K562 (cell line): ENCODE results near the gene PTAFR. TPM values are rescaled to one million over a fixed set of nuclear protein-coding genes. Genes with fewer than 3 reads are reported as not detected.
A peak's percentile ranks its signal among the peaks of the same experiment; 100 is the strongest.

Experiments used
- CCAR2 ChIP-seq: fragments of 200-400 bp; formaldehyde crosslinking; IDR thresholded peaks from 2 replicates; pipeline ENCODE4 v1.6.1; 2017; ENCODE audit warnings: mild to moderate bottlenecking, low read depth, low read length
- CXXC5 ChIP-seq: fragments of 250-450 bp; sonication (Bioruptor Pico); IDR thresholded peaks from 2 replicates; pipeline ENCODE4 v1.8.0; 2022; ENCODE audit warnings: inconsistent platforms, mild to moderate bottlenecking, moderate library complexity
- ELF4 ChIP-seq: fragments of 450-650 bp; formaldehyde crosslinking; IDR thresholded peaks from 2 replicates; pipeline ENCODE4 v1.4.0; 2022; ENCODE audit warnings: missing genetic modification characterization
- FOXK2 ChIP-seq, 2 experiments: fragments of 450-650 bp; IDR thresholded peaks in 1 of 2; conservative IDR thresholded peaks in 1 of 2; 2 replicates each; pipeline ENCODE4 v1.6.1; 2016; ENCODE audit warnings: low read depth in 2 of 2, mild to moderate bottlenecking in 1 of 2
- GATA2 ChIP-seq: sonication (generic); formaldehyde crosslinking; IDR thresholded peaks from 2 replicates; pipeline ENCODE4 v1.4.0; 2020; ENCODE audit warnings: mild to moderate bottlenecking, missing genetic modification reagents
- KDM1A ChIP-seq, 2 experiments: fragments of 450-650 bp; IDR thresholded peaks; 2 replicates each; pipeline ENCODE4 v1.6.1; 2016; ENCODE audit warnings: mild to moderate bottlenecking in 2 of 2
- MTA1 ChIP-seq: fragments of 450-650 bp; IDR thresholded peaks from 2 replicates; pipeline ENCODE4 v1.6.1; 2017; ENCODE audit warnings: borderline replicate concordance
- NCOR1 ChIP-seq: fragments of 450-650 bp; IDR thresholded peaks from 2 replicates; pipeline ENCODE4 v1.6.1; 2016; ENCODE audit warnings: mild to moderate bottlenecking, moderate library complexity
- NUFIP1 ChIP-seq: fragments of 450-650 bp; IDR thresholded peaks from 2 replicates; pipeline ENCODE4 v1.6.1; 2018; ENCODE audit not compliant: partially characterized antibody
- POLR2AphosphoS5 ChIP-seq: IDR thresholded peaks from 2 replicates; pipeline ENCODE4 v1.6.1; 2011; ENCODE audit warnings: mild to moderate bottlenecking, low read depth, low read length, moderate library complexity; ENCODE audit not compliant: control insufficient read depth, insufficient read depth
- SOX6 ChIP-seq: fragments of 450-650 bp; IDR thresholded peaks from 2 replicates; pipeline ENCODE4 v1.6.1; 2014; ENCODE audit warnings: mild to moderate bottlenecking
- SRSF7 ChIP-seq: fragments of 200-400 bp; formaldehyde crosslinking; optimal IDR thresholded peaks from 2 replicates; pipeline ENCODE3; 2017; ENCODE audit warnings: mild to moderate bottlenecking, low read depth, low read length
- SRSF9 ChIP-seq: fragments of 200-400 bp; formaldehyde crosslinking; IDR thresholded peaks from 2 replicates; pipeline ENCODE4 v1.6.1; 2017; ENCODE audit warnings: low read depth, low read length, borderline replicate concordance
- ZBTB33 ChIP-seq: sonication (generic); formaldehyde crosslinking; IDR thresholded peaks from 2 replicates; pipeline ENCODE4 v1.8.1; 2023; ENCODE audit warnings: mild to moderate bottlenecking, missing genetic modification reagents
- ZFP36 ChIP-seq: fragments of 150-350 bp; IDR thresholded peaks from 2 replicates; pipeline ENCODE4 v1.6.1; 2018; ENCODE audit warnings: low read length, low read depth; ENCODE audit not compliant: partially characterized antibody
- ZNF134 ChIP-seq: fragments of 250-450 bp; sonication (Bioruptor Pico); conservative IDR thresholded peaks from 2 replicates; pipeline ENCODE4 v1.4.0; 2020
- ZNF24 ChIP-seq: fragments of 450-650 bp; IDR thresholded peaks from 2 replicates; pipeline ENCODE4 v1.6.1; 2016
- ZNF589 ChIP-seq: fragments of 200-800 bp; sonication (Bioruptor generic); IDR thresholded peaks from 2 replicates; pipeline ENCODE4 v1.6.1; 2016; ENCODE audit warnings: low read depth, missing genetic modification characterization, missing compliant biosample characterization
- polyA plus RNA-seq, 8 experiments: library from polyadenylated mRNA; depleted of rRNA in 4 of 8; stranded (reverse) in 5 of 8; unstranded in 3 of 8; fragments of >200 nt; fragmentation: Nextera tagmentation in 2 of 8; fragmentation: Illumina TruSeq in 1 of 8; extraction: Ambion mirVana in 2 of 8; extraction: Trizol in 1 of 8; gene quantifications; 2 replicates each; pipeline versions ENCODE4 v1.2.1 to v1.2.3, GENCODE V29; 2011 to 2014; ENCODE audit warnings: inconsistent platforms in 1 of 8, missing spikeins in 1 of 8
- total RNA-seq, 7 experiments: library from RNA; depleted of rRNA in 6 of 7; stranded (reverse); fragments of >200 nt in 6 of 7; fragmentation: Illumina TruSeq in 2 of 7; extraction: Trizol in 2 of 7; gene quantifications; 2 replicates each; pipeline versions ENCODE4 v1.2.1 to v1.2.3, GENCODE V29; 2011 to 2021; ENCODE audit warnings: low replicate concordance in 1 of 7
- TF ChIP-seq, protein P1 (sequence below): sonication (generic); formaldehyde crosslinking; IDR thresholded peaks from 2 replicates; pipeline ENCODE4 v1.8.0; 2022; ENCODE audit warnings: missing genetic modification reagents, mild to moderate bottlenecking, moderate library complexity, borderline replicate concordance
- TF ChIP-seq, protein P2 (sequence below), 2 experiments: fragments of 150-350 bp in 1 of 2; IDR thresholded peaks; 2 replicates each; pipeline ENCODE4 v1.6.1; 2012 to 2016; ENCODE audit warnings: low read depth in 2 of 2, low read length in 2 of 2, mild to moderate bottlenecking in 1 of 2, moderate library complexity in 1 of 2
- TF ChIP-seq, protein P3 (sequence below): fragments of 250-450 bp; sonication (Bioruptor Pico); IDR thresholded peaks from 2 replicates; pipeline ENCODE4 v1.8.0; 2022; ENCODE audit warnings: moderate library complexity, mild to moderate bottlenecking, inconsistent platforms

Gene PTAFR
- total and polyA plus RNA-seq, 9 of the 15 experiments (the other 6 are each of a cell fraction or from before 2014, with no cell fraction given): 0.15 to 0.55 (median 0.40) TPM; not detected in 1

GRCh38 chr1:28172713-28173150 lies 3.8 kb downstream of the PTAFR start (continued):
- TF ChIP-seq ZBTB33 (CRISPR knock-in tag) (peak; percentile 55; the same call in 1 of the 2 replicates), NCOR1 (peak; percentile 85), CCAR2 (0 out of 2 replicates have a peak, but pooled peaks have one; percentile 80), MTA1 (peak; percentile 89), SOX6 (peak; percentile 100), ZNF134 (CRISPR knock-in tag) (0 out of 2 replicates have a peak, but pooled peaks have one; percentile 27), KDM1A (IDR thresholded peaks at IDR 0.05) (peak in 1 of 2 experiments; percentile 78; a peak in 3 of 4 replicates), POLR2AphosphoS5 (peak; percentile 82), CXXC5 (peak; percentile 84), ZNF24 (peak; percentile 87), ELF4 (peak; percentile 55; the same call in 1 of the 2 replicates), FOXK2 (conservative IDR thresholded peaks at IDR 0.05 in 1 of 2, IDR thresholded peaks at IDR 0.05 in 1 of 2; ENCODE audit: low read depth in 2 of 2) (peak; percentile 62 to 74; a peak in 2 of 4 replicates), NUFIP1 (no peak), ZFP36 (peak; percentile 42), ZNF589 (CRISPR knock-in tag) (peak; percentile 49; the same call in 1 of the 2 replicates), SRSF7 (no peak), SRSF9 (no peak), GATA2 (CRISPR knock-in tag) (peak; percentile 90)
- TF ChIP-seq, protein P1, sequence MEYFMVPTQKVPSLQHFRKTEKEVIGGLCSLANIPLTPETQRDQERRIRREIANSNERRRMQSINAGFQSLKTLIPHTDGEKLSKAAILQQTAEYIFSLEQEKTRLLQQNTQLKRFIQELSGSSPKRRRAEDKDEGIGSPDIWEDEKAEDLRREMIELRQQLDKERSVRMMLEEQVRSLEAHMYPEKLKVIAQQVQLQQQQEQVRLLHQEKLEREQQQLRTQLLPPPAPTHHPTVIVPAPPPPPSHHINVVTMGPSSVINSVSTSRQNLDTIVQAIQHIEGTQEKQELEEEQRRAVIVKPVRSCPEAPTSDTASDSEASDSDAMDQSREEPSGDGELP (CRISPR knock-in tag): peak; percentile 44; the same call in 1 of the 2 replicates
- TF ChIP-seq, protein P2, sequence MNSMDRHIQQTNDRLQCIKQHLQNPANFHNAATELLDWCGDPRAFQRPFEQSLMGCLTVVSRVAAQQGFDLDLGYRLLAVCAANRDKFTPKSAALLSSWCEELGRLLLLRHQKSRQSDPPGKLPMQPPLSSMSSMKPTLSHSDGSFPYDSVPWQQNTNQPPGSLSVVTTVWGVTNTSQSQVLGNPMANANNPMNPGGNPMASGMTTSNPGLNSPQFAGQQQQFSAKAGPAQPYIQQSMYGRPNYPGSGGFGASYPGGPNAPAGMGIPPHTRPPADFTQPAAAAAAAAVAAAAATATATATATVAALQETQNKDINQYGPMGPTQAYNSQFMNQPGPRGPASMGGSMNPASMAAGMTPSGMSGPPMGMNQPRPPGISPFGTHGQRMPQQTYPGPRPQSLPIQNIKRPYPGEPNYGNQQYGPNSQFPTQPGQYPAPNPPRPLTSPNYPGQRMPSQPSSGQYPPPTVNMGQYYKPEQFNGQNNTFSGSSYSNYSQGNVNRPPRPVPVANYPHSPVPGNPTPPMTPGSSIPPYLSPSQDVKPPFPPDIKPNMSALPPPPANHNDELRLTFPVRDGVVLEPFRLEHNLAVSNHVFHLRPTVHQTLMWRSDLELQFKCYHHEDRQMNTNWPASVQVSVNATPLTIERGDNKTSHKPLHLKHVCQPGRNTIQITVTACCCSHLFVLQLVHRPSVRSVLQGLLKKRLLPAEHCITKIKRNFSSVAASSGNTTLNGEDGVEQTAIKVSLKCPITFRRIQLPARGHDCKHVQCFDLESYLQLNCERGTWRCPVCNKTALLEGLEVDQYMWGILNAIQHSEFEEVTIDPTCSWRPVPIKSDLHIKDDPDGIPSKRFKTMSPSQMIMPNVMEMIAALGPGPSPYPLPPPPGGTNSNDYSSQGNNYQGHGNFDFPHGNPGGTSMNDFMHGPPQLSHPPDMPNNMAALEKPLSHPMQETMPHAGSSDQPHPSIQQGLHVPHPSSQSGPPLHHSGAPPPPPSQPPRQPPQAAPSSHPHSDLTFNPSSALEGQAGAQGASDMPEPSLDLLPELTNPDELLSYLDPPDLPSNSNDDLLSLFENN (IDR thresholded peaks at IDR 0.05; ENCODE audit: low read depth in 2 of 2, low read length in 2 of 2): peak in 1 of 2 experiments; percentile 80; a peak in 2 of 4 replicates
- TF ChIP-seq, protein P3, sequence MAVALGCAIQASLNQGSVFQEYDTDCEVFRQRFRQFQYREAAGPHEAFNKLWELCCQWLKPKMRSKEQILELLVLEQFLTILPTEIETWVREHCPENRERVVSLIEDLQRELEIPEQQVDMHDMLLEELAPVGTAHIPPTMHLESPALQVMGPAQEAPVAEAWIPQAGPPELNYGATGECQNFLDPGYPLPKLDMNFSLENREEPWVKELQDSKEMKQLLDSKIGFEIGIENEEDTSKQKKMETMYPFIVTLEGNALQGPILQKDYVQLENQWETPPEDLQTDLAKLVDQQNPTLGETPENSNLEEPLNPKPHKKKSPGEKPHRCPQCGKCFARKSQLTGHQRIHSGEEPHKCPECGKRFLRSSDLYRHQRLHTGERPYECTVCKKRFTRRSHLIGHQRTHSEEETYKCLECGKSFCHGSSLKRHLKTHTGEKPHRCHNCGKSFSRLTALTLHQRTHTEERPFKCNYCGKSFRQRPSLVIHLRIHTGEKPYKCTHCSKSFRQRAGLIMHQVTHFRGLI: peak; percentile 77; the same call in 1 of the 2 replicates
